Ammon's horn (tissue), 1 donor: ENCODE data around the gene KRTAP5-1.
"Not testable (repeated sequence)": the region's sequence is repeated elsewhere in the genome, so short reads cannot be mapped to it uniquely, and the experiment has no call there.

Source experiments
- DNase-seq: peaks from one replicate; pipeline ENCODE4 v3.0.0-alpha.2; 2016; ENCODE audit warnings: low spot score

Gene KRTAP5-1

DNA sequence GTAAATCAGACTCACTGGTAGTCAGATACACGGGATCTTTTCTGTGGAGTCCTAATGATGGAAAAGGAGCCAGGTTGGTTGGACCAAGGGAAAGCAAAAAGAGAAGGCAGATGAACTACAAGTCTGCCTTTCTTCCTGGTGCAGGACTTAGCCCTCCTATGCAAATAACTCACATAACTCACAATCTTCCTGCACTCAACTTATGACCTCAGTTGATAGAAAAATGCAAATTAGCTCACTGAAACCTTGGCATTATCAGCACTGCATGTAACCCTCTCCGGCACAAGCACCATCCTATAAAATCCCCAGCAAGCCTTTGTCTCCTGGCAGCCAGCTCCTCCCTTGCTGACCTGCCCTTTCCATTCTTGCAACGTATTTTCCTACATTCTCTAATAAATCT lies 16.6 kb upstream of the KRTAP5-1 start:
- DNase-seq, result not testable (repeated sequence)

DNA sequence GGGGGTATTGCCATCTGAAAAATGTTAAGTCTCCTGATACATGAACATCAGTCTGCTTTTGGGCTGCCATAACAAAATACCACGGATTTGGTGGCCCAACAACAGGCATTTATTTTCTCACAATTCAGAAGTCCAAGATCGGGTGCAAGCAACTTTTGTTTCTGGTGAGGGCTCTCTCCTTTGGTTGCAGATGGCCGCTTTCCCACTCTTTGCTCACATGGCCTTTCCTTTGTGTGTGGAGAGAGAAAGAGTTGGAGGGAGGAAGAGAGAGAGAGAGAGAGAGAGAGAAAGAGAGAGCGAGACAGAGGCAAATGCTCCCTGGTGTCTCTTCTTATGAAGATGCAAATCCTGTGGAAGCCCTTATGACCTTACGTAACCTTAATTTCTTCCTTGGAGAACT lies 15.5 kb upstream of the KRTAP5-1 start:
- peak; percentile 43 for DNase-seq

DNA sequence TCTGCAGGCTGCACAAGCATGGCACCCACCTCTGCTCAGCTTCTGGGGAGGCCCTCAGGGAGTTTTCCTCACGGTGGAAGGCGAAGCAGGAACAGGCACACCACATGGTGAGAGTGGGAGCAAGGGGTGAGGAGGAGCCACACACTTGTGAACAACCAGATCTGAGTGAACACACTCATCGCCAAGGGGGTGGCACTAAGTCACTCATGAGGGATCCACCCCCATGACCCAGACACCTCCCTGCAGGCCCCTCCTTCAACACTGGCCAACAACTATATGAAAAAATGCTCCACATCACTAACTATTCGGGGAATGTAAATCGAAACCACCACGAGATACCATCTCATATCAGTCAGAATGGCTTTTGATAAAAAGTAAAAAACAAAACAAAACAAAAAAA lies 13.7 kb upstream of the KRTAP5-1 start:
- DNase-seq, result no peak

DNA sequence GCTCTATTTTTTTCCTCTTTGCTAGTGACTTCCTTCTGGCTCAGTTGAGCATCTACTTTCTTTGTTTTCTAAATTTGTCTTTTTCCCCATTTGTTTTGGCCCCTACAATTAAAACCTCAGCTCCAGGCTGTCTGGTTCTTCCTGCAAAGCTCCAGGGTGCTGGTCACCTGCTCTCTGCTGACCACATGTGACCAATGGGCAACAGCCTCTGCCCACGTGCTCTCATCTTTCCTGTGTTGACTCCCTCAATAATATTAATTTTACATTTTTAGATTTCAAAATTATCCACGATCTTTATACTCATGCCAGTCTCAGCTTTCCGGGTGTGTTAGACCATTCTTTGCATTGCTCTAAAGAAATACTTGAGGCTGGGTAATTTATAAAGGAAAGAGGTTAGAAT lies 13.3 kb upstream of the KRTAP5-1 start:
- DNase-seq, result not testable (repeated sequence)

DNA sequence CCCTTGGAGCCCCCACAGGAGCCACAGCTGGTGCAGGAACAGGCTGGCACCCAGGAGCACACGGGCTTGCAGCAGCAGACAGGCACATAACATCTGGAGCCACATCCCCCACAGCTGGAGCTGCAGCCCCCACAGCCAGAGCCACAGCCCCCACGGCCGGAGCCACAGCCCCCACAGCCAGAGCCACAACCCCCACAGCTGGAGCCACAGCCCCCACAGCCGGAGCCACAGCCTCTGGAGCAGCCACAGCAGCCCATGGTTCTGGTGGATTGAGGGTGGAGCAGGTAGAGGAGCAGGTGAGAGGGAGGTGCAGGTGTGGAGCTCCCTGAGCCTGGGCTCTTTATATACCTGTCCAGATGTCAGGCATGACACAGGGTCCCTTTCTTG lies 12.9 kb upstream of the KRTAP5-1 start, which contains the start of gene KRTAP5-2:
KRTAP5-2 (minus strand) TSS at position 301 of the 387 bp plus-strand sequence; CDS start at position 257, 44 bp downstream.
- DNase-seq, result no peak

DNA sequence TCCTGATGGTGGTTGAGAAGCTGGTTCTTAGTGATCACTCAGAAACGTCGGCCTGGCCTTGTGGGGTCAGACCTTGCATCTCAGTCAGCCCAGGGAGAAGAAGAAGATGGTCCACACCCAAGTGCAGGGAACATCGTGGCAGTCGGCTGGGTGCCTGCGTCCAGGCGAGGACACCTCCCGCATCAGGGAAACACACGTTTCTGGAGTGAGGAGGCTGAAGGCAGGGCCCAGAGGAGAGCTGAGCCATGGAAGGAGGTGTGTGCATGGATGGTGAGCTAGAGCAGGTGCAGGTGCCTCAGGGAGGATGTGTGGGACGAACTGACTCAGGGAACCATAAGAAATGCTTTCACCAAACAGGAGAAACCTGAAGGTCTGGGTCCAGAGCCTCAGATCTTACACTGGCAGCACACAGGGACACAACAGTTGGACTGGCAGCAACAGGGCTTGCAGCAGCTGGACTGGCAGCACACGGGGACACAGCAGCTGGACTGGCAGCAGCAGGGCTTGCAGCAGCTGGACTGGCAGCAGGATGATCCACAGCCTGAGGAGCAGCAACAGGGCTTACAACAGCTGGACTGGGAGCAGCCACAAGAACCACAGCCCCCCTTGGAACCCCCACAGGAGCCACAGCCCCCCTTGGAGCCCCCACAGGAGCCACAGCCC lies 12.4 kb upstream of the KRTAP5-1 start:
- DNase-seq, result no peak

DNA sequence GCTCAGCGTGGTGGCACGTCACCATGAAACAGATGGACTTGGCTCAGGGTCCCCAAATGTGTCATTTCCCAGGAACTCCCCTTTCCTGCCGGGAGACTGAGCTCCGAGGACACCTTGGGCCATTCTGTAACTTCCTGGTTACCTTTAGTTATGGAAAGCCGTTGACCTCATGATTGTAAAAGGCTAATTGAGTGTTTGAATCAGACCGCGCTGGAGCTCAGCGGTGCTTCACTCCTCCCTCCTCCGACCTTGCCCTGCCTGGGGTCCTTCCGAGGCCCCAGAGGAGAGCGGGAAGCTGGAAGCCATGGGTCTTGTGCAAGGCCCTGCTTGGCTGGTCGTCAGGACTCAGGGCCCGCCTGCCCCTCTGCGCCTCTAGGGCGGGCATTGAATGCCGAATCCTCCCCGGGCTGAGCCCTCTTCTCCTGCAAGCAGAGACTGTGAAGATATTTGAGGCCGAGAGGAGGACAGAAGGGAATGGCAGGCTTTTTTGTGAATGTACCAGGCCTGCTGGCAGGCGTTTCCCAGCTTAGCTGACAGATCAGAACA lies 11.6 kb upstream of the KRTAP5-1 start:
- DNase-seq, result not testable (repeated sequence)

DNA sequence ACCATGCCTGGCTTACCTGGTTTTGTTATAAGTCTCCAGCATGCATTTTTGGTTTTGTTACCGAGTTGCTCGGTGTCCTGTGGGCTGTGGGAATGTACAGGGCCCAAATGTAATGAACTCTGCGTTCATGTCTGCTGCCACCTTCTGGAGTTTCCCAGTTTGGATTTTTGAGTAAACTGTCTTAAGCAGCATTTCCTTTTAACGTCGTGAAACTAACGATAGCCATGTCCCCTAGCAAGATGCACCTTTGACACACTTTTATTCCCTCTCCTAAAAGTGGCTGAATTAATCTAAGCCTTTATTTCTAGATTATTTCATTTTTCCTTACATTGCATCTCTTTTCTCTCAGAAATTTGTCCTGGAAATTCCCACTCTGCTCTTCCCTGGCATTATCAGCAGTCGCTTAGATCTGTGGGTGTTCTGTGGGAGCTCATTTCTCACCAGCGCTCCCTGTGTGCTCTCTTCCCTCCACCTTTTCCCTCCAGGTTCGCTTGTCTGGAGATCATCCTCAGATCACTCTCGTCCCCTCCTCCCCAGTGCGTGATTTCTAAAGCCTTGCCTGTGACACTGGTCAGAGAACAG lies 11.0 kb upstream of the KRTAP5-1 start:
- not testable (repeated sequence) for DNase-seq

DNA sequence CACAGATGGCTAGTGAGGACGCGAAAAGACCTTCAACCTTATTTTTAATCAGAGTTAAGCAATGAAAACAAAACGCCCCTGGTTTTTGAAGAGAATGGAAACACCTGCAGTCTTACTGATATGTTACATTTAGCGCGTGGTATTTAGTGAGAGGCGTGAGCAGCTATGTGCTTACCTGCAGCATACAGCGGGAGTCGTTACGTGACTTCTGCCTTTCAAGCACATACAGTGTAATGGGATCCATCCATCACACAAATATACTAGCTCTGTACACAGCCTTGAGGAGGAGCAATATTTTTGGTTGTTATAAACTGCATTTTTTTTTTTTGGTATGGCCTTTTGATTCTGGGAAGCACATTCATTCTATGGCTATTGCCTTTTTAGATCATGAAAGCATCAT lies 7.5 kb upstream of the KRTAP5-1 start:
- no peak for DNase-seq

DNA sequence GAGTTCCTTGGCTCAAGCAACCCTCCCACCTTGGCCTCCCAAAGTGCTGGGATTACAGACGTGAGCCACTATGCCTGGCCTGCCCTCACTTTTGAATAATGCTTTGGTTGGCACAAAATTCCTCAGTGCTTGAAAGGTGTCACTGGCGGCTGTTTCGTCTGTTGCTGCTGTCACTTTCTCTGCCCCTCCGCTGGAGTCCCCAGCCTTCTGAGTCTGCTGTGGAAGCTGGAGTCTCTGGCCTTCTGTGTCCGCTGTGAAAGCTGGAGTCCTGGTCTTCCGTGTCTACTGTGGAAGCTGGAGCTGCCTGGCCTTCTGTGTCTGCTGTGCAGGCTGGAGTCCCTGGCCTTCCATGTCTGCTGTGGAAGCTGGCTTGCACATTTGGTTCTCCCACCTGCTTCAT lies 4.9 kb upstream of the KRTAP5-1 start:
- no peak for DNase-seq

DNA sequence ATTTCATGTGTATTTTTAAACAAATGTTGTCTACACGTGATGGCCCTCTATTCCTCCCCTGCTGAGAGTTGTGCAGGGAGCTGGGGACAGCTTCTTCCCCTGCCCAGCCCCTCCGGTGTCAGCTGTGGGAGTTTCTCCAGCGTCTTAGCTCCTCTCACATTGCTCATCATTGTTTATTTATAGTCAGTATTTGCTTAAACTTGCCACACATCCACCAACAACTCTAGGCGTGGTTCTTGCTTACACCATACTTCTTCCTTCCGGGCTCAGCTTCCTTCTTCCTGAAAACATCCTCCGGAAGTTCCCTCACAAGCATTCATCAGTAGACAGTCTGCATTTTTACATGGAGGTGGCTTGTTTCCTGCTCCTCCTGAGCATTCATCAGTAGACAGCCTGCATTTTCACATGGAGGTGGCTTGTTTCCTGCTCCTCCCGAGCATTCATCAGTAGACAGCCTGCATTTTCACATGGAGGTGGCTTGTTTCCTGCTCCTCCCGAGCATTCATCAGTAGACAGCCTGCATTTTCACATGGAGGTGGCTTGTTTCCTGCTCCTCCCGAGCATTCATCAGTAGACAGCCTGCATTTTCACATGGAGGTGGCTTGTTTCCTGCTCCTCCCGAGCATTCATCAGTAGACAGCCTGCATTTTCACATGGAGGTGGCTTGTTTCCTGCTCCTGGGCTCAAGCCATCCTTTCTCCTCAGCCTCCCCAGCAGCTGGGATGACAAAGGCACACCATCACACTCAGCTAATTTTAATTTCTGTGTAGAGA lies 4.3 kb upstream of the KRTAP5-1 start:
- DNase-seq, result not testable (repeated sequence)

DNA sequence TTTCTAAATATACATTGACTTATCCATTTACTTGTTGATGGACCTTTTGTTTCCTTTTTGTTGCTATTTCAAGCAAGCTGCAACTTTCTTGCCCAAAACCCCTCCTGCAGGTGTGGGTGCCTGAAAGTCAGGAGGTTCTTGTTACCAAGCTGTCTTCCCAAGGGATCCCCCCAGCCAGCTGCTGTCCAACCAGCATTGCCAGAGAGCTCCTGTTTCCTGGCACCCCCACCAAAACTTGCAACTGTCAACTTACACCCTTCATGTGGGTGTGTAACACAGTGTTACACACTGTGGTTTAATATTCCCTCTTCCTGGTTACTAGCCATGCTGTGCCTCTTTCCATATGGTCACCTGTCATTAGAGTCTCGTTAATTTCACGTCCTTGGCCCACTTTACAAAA lies 1.6 kb upstream of the KRTAP5-1 start:
- no peak for DNase-seq

DNA sequence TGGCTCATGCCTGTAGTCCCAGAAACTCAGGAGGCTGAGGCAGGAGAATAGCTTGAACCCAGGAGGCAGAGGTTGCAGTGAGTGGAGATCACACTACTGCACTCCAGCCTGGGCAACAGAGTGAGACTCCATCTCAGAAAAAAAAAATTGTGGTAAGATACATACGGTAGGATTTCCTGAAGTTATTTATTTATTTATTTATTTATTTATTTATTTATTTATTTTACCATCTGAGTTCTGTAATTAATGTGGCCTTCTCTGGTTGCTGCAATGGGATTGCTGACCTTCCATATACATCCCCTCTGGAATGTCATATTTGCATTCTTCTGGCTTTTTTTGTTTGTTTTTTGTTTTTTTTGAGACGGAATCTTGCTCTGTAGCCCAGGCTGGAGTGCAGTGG lies 2.2 kb downstream of the KRTAP5-1 start:
- DNase-seq, result not testable (repeated sequence)

DNA sequence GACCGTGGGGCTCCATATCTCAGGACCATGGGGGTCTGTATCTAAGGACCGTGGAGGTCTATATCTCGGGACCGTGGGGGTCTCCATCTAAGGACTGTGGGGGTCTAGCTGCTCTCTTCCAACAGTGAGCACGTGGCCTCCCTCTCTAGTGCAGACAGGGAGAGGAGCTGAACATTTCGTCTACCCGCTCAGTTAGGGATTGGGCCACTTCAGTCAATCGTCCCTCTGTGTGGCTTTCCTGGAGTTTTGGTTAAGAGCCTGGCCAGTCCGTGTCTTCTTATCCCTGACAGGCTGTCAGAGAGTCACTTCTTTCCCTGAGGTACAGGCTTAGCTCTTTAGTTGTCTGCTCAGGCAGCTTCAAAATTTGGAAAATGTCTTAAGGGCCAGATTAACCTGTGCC lies 3.1 kb downstream of the KRTAP5-1 start:
- no peak for DNase-seq

DNA sequence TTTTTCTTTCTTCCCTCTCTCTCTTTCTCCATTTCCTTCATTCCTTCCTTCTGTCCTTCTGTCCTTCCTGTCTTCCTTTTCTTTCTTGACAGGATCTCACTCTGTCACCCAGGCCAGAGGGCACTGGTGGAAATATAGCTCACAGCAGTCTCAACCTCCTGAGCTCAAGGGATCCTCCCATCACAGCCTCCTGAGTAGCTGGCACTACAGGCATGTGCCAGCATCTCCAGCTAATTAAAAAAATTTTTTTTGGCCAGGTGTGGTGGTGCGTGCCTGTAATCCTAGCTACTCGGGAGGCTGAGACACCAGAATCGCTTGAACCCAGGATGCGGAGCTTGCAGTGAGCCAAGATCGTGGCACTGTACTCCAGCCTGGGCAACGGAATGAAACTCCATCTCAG lies 8.3 kb downstream of the KRTAP5-1 start:
- no peak for DNase-seq

DNA sequence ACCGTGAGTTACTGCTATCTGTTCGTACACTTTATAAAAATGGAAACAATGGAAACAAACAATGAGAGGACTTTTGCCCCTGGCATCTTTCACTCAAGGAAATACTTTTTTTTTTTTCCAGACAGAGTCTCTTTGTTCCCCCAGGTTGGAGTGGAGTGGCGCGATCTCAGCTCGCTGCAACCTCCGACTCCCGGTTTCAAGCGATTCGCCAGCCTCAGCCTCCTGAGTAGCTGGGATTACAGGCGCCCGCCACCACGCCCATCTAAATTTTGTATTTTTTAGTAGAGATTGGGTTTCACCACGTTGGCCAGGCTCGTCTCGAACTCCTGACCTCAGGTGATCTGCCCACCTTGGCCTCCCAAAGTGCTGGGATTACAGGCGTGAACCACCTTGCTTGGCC lies 9.3 kb downstream of the KRTAP5-1 start:
- DNase-seq, result not testable (repeated sequence)

DNA sequence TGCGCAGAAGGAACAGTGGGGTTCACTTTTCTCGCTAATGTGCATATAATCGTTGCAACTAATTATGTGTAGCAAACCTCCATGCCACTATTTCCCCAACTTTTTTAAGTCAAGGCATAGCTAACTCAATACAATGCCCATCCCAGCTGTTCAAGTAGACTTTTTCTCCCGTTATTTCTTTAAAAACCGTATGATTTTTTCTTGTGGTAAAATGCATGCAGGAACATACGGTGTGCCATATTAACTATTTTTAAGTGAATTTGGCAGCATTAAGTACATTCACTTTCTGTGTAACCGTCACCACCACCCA lies 10.2 kb downstream of the KRTAP5-1 start:
- DNase-seq, result no peak

DNA sequence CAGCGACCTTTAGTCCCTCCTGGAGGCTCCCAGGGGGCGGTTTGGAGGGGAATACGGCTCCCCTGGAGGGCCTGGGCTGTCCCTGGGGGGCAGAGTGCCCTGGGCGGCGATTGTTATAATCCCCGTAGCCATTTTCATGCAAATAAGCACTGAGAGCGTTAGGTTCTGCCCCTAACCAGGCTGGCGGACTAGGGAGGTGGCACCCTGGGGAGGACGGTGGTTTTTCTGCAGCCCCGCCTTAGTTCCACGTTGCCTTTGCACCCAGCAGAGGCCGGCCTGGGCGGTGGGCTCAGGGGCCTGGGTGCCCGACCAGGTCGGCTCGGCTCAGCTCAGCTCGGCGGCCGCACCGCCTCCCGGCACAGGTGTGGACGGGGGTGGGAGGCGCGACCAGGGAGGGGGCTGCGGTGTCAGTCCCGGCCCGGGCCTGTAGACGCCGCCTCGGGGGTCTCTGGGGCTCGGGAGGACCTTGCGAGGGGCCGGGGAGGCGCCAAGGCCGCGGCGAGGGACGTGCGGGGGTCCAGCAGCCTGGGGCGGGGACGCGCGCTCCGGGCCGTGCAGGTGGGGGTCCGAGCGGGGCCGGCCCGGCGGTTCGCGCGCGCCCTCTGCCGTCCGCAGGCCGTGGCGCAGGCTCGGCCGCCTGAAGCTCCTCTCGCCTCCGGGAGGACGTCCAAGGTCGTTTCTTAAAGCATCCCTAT lies 10.7 kb downstream of the KRTAP5-1 start:
- DNase-seq, result peak; percentile 72

DNA sequence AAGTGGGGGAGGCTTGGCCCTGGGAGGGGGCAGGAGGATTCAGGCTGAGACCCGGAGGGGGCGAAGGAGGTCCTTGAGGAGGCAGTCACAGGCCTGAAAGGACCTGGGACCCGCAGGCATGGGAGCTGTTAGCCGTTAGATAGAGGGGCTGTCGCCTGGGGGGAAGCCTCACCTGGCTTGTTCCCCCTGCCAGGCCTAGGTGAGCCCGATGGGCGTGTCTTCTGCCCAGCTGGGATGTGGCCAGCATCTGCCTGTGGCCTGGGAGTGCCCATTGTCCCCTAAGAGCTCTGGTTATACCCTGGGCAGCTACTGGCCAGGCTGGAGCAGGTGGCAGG lies 11.2 kb downstream of the KRTAP5-1 start:
- DNase-seq, result no peak

DNA sequence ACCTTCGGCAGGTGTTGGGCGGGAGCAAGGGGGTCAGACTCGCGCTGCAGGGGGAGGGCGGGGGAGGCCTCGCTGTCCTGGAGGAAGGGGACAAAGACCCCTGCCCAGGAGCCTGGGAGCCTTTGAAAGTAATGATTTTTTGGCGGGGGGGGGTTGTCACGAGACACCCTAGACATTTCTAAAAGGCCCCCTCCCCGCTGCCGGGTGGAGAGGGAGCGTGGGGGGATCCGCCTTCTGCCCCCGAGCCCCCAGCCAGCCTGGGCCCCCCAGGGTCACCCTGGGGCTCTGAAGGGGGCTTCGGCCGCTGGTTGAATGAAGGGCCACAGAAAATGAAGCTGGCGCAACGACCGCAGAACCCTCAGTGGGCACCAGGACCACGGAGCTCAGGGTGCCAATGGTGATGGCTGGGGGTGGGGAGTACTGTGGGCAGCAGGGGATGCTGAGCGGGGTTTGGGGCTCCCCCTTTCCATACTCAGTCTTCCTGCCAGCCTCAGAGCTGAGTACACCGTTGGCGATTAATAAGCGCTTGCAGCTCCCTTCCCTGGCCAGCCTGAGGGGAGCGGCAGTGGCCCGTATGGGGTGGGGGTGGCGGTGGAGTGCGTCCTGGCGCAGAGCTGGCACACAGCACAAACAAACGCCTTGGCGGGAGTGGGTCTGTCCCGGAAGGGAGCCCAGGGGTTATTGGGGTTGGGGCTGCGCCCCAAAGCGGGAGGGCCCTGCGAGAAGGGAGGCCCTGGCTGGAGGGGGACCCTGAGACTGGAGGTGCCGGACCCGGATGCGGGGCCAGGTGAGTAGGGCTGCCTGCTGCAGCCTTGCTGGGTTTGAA lies 11.8 kb downstream of the KRTAP5-1 start:
- no peak for DNase-seq

DNA sequence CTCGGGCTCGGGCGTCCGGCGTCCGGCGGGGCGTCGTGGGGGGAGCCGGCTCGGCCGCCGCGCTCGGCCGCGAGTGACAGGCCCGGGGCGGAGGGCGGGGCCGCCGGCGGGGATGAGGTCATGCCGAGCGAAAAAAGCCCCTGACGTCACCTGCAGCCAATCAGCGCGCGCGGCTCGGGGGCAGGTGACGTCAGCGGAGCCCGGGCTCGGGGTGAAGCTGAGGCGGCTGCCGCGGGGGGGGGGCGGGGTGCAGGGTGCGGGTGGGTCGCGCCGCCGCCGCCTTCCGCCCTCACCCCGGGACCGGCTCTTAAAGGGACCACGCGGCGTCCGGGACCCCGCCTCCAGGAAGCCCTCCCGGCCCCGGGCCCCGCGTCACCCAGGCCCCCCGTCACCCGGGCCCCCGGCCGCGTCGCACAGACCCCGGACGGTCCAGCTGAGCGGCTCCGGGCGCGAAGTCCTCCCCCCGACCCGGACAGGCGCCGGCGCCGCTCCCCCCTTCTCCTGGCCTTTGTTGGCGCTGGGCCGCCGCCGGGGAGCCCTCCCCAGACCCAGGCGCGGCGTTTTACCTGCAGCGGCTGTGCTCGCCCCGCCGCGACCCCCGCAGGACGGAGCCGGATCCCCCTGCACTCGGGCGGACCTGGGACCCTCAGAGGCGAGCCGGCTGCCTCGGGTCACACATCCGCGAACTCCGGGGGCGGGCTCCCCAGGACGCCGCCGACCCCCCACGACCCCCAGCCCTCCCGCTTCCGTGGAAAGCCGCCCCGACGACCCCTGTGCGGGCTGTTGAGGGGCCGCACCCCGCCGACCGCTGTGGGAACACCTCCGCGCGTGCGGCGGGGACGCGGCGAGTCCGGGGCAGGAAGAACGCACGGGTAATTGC lies 12.6 kb downstream of the KRTAP5-1 start, which contains the start of gene DUSP8:
DUSP8 (minus strand) TSS at position 75 of the 880 bp plus-strand sequence. CDS start 6,445 bp downstream, outside the sequence.
- peak; percentile 93 for DNase-seq
